Astrocyte (in vitro differentiated cells and primary cell): Measurements from ENCODE around the gene KMT2A. TPM values are rescaled to one million over a fixed set of nuclear protein-coding genes. Genes with fewer than 3 reads are reported as not detected.

Source experiments
- DNase-seq: peaks from one replicate; pipeline ENCODE4 v3.0.0-alpha.2; 2010; ENCODE audit warnings: low read depth
- FAIRE-seq: peaks from 2 replicates; lab custom pipeline; 2011; peaks lifted over from hg19 to GRCh38; lab: Jason Lieb, UNC
- H2AFZ ChIP-seq: 2 replicates; pipeline ENCODE4 v1.6.0; 2012; ENCODE audit warnings: low read depth, low read length, inconsistent platforms
- H3K27ac ChIP-seq: 2 replicates; pipeline ENCODE4 v1.5.1; 2011; ENCODE audit warnings: low read depth, low read length, inconsistent platforms
- H3K27me3 ChIP-seq: 2 replicates; pipeline ENCODE4 v1.6.0; 2011; ENCODE audit warnings: low read length, inconsistent platforms; ENCODE audit not compliant: insufficient read depth
- H3K36me3 ChIP-seq: 2 replicates; pipeline ENCODE4 v1.5.1; 2011; ENCODE audit warnings: low read length, inconsistent platforms; ENCODE audit not compliant: insufficient read depth
- H3K4me1 ChIP-seq: 2 replicates; pipeline ENCODE4 v1.5.1; 2011; ENCODE audit warnings: low read length, inconsistent platforms; ENCODE audit not compliant: insufficient read depth
- H3K4me2 ChIP-seq: 2 replicates; pipeline ENCODE4 v1.6.0; 2012; ENCODE audit warnings: low read length, inconsistent platforms
- H3K4me3 ChIP-seq: 2 replicates; pipeline ENCODE4 v1.5.1; 2011; ENCODE audit warnings: low read depth, mild to moderate bottlenecking, low read length, inconsistent platforms; ENCODE audit not compliant: insufficient read depth
- H3K79me2 ChIP-seq: 2 replicates; pipeline ENCODE4 v1.6.0; 2012; ENCODE audit warnings: mild to moderate bottlenecking, low read length, inconsistent platforms; ENCODE audit not compliant: insufficient read depth
- H3K9ac ChIP-seq: 2 replicates; pipeline ENCODE4 v1.6.0; 2012; ENCODE audit warnings: mild to moderate bottlenecking, low read length, inconsistent platforms
- H3K9me3 ChIP-seq: 2 replicates; pipeline ENCODE4 v1.5.1; 2012; ENCODE audit warnings: low read depth, mild to moderate bottlenecking, low read length, inconsistent platforms; ENCODE audit not compliant: insufficient read depth
- H4K20me1 ChIP-seq: 2 replicates; pipeline ENCODE4 v1.6.0; 2012; ENCODE audit warnings: low read length, inconsistent platforms; ENCODE audit not compliant: insufficient read depth
- H3K27ac Mint-ChIP-seq: one replicate; pipeline ENCODE4 v1.8.0; 2021; ENCODE audit warnings: mild to moderate bottlenecking, mixed read lengths; ENCODE audit not compliant: unreplicated experiment
- H3K27me3 Mint-ChIP-seq: one replicate; pipeline ENCODE4 v1.8.0; 2021; ENCODE audit warnings: low read depth, mixed read lengths; ENCODE audit not compliant: unreplicated experiment
- H3K36me3 Mint-ChIP-seq: one replicate; pipeline ENCODE4 v1.8.0; 2021; ENCODE audit warnings: low read depth, mixed read lengths; ENCODE audit not compliant: unreplicated experiment
- H3K4me1 Mint-ChIP-seq: one replicate; pipeline ENCODE4 v1.8.0; 2021; ENCODE audit warnings: low read depth, mixed read lengths; ENCODE audit not compliant: unreplicated experiment
- H3K4me3 Mint-ChIP-seq: one replicate; pipeline ENCODE4 v1.8.0; 2021; ENCODE audit warnings: mild to moderate bottlenecking, moderate library complexity, mixed read lengths; ENCODE audit not compliant: unreplicated experiment
- H3K9me3 Mint-ChIP-seq: one replicate; pipeline ENCODE4 v1.8.0; 2021; ENCODE audit warnings: mild to moderate bottlenecking, mixed read lengths; ENCODE audit not compliant: unreplicated experiment
- CTCF ChIP-seq: IDR thresholded peaks from 2 replicates; pipeline ENCODE4 v1.5.1; 2011; ENCODE audit warnings: low read depth, mild to moderate bottlenecking, inconsistent platforms, low read length, moderate library complexity; ENCODE audit not compliant: insufficient read depth
- EZH2 ChIP-seq: IDR thresholded peaks from 2 replicates; pipeline ENCODE4 v1.6.1; 2012; ENCODE audit warnings: mild to moderate bottlenecking, low read length, inconsistent platforms; ENCODE audit not compliant: insufficient read depth
- total RNA-seq: library from RNA; stranded (reverse); gene quantifications from 2 replicates; pipeline ENCODE4 v1.2.1, GENCODE V29; 2021

The KMT2A gene
- total RNA-seq, 1 donor from 2014 or later, result 60.0 TPM

DNA sequence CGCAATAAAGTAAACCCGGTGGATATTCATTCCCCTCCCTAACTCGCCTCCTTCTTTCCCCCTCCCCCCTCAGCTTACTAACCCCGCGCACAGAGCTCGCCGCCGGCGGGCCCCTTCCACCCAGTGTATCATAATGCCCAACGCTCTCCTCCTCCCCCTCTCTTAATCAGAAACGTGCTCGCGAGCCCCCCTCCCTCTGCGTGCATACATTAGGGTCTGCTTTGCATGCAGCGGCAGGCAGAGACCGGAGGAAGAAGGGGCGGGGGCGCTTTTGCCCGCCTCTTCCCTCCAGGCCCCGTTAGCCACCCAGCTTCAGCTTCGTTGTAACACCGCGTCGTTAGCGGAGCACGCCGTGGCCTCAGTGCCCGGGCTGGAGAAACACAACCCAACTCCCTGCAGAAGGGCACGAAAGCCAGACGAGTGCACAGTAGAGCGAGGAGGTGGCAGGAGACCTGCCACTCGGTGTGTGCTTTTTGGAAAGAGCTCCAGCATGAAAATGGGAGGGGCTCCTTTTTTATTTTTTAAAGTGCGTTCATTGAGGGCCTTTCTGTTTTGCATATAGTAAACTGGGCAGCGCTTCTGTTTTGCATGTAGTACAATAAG, 901 bp upstream of the KMT2A start:
- peaks cover 39% of the 10 kb centered on the region for H3K79me2 ChIP-seq
- peak overlapping the region; percentile 68 for H3K4me3 ChIP-seq
- TF ChIP-seq CTCF, result no peak
- no peak for TF ChIP-seq EZH2
- H3K9me3 ChIP-seq, result no peaks in the 10 kb centered on the region
- H3K27ac ChIP-seq, result peak overlapping the region; percentile 52
- H2AFZ ChIP-seq, result peak overlapping the region; percentile 87
- Mint-ChIP-seq H3K27me3 (no peaks in the 10 kb centered on the region), H3K27ac (no peak overlapping the region), H3K36me3 (peaks cover 2% of the 10 kb centered on the region), H3K4me3 (peak overlapping the region; percentile 89), H3K9me3 (no peaks in the 10 kb centered on the region), H3K4me1 (peaks cover 19% of the 10 kb centered on the region)
- H3K27me3 ChIP-seq, result no peaks in the 10 kb centered on the region
- DNase-seq (peak; percentile 26), FAIRE-seq (no peak)
- peaks cover 24% of the 10 kb centered on the region for H3K4me1 ChIP-seq
- H3K4me2 ChIP-seq, result peak overlapping the region; percentile 90
- H4K20me1 ChIP-seq, result peaks cover 36% of the 10 kb centered on the region
- peak overlapping the region; percentile 61 for H3K9ac ChIP-seq
- no peaks in the 10 kb centered on the region for H3K36me3 ChIP-seq

- peak overlapping the region; percentile 90 for H3K27ac Mint-ChIP-seq
- Histone ChIP-seq H3K4me1 (peaks cover 24% of the 10 kb centered on the region), H3K36me3 (no peaks in the 10 kb centered on the region), H2AFZ (no peak overlapping the region), H3K9me3 (no peaks in the 10 kb centered on the region), H3K27me3 (no peaks in the 10 kb centered on the region), H3K27ac (peak overlapping the region; percentile 83), H4K20me1 (peaks cover 49% of the 10 kb centered on the region), H3K4me3 (peak overlapping the region; percentile 73), H3K4me2 (peak overlapping the region; percentile 93), H3K79me2 (peaks cover 52% of the 10 kb centered on the region), H3K9ac (peak overlapping the region; percentile 89)
- TF ChIP-seq EZH2, result no peak
- no peak for TF ChIP-seq CTCF
- peaks cover 4% of the 10 kb centered on the region for H3K36me3 Mint-ChIP-seq
- FAIRE-seq, result no peak
- no peaks in the 10 kb centered on the region for H3K27me3 Mint-ChIP-seq
- H3K4me3 Mint-ChIP-seq, result peak overlapping the region; percentile 96
- no peaks in the 10 kb centered on the region for H3K9me3 Mint-ChIP-seq
- H3K4me1 Mint-ChIP-seq, result peaks cover 28% of the 10 kb centered on the region
- no peak for DNase-seq
Measured at GRCh38 chr11:118436639-118437207, 431 bp downstream of the KMT2A start.
